Measurements from ENCODE around the gene ROBO3.

Gene ROBO3

GRCh38 chr11:124842305-124842704 is 22.9 kb upstream of the ROBO3 start:
- no peak for DNase-seq (ENCODE audit: low spot score)

- no peak for DNase-seq (ENCODE audit: low spot score)
Observed at GRCh38 chr11:124843616-124843910, 21.7 kb upstream of the ROBO3 start.

- no peak for DNase-seq (ENCODE audit: low spot score)
Observed at GRCh38 chr11:124844664-124845079, 20.6 kb upstream of the ROBO3 start.

GRCh38 chr11:124846070-124846673 is 19.1 kb upstream of the ROBO3 start:
- no peak for DNase-seq (ENCODE audit: low spot score)

GRCh38 chr11:124859171-124859570 is 6.1 kb upstream of the ROBO3 start:
- no peak for DNase-seq (ENCODE audit: low spot score)

DNA sequence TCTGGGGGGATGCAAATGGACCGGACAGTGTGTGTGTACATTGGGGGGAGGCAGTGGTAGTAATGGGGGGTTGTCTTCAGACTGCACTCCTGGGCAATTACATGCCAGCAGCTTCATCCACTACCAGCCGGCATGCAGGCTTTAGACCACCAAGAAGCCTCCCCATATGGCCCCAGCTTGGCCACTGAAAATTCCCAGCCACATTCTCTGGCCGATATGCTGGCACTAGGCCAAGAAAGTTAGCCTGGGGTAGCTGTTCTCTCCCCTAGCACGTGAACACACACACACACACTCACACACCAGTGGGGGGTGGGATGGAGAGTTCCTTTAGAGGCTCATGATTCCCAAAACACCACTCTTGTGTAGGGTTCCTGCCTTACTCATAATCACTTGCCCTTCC is 3.6 kb upstream of the ROBO3 start:
- DNase-seq (ENCODE audit: low spot score) = no peak

- no peak for DNase-seq (ENCODE audit: low spot score)
Observed at GRCh38 chr11:124863137-124863825, 2.0 kb upstream of the ROBO3 start.

- DNase-seq (ENCODE audit: low spot score) = no peak
Observed at GRCh38 chr11:124863826-124864165, 1.4 kb upstream of the ROBO3 start.

DNA sequence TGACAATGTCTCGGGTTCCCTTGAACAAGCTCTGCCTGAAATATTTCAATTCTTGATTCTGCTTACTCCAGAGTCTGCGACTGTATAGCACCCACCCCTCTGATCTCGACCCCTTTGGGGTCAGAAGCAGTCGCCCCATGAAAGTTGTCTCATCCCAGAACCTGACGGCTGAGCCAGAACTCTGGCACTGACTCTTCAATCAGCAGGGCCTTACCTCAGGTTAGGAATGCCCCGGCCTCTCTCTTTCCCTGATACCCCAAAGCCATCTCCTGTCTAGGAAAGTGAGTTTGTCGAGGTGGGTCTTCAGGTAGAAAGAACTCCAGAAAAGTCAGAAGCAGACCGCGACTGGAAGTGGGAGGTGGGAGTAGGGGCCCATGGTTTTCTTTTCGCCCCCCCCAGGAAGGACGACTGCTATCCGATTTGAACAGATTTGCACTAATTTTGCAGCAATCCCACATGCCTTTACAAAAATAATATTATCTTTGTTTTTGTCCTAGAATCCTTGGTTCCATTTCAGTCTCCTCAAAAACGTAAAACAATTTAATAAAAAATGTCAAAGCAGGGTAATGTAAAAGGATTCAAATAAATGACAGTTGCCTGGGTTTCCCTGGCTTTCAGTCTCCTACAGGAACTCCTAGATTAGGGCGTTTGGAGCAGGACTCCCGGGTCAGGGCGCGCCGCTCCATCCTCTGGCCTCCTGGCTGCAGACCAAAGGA is 898 bp upstream of the ROBO3 start:
- no peak for DNase-seq (ENCODE audit: low spot score)

GRCh38 chr11:124864892-124865180 is 396 bp upstream of the ROBO3 start:
- no peak for DNase-seq (ENCODE audit: low spot score)

GRCh38 chr11:124865902-124866851 is 945 bp downstream of the ROBO3 start:
- peak; percentile 34 for DNase-seq (ENCODE audit: low spot score)

DNA sequence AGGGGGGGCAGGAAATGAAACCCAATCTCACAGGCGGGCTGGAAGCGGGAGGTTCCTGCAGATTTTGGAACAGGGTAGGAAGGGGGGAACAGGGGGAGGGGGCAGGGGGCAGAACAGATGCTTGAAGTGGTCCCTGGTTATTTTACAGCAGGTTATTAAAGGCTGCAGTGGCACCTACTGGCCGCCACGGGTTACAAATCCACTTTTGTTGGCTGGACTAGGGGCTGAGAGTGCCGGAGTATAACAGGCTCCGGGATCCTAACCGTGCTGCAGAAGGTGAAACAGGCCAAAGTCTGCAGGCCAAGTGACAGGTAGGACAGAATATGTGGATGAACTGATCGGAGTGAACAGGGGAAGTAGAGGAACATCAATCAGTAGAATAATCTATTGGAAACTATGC is 2.5 kb downstream of the ROBO3 start:
- DNase-seq (ENCODE audit: low spot score) = no peak

GRCh38 chr11:124868331-124869274 is 3.4 kb downstream of the ROBO3 start:
- no peak for DNase-seq (ENCODE audit: low spot score)

DNA sequence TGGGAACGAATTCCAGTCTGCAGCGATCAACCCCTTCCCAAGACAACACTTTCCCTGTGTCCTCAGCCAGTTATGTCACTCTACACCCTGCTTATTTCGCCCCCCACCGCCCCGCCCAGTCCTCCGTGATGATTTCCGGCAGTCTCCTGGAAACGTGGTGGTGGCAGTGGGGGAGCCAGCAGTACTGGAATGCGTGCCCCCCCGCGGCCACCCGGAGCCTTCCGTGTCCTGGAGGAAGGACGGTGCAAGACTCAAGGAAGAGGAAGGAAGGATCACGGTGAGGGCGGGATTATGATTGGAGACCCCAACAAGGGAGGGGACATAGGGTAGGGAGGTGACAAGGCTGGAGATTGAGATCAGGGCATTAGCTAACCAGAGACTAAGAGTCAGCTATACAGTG is 4.1 kb downstream of the ROBO3 start:
- DNase-seq (ENCODE audit: low spot score) = no peak

GRCh38 chr11:124869856-124870387 is 4.7 kb downstream of the ROBO3 start:
- no peak for DNase-seq (ENCODE audit: low spot score)

DNA sequence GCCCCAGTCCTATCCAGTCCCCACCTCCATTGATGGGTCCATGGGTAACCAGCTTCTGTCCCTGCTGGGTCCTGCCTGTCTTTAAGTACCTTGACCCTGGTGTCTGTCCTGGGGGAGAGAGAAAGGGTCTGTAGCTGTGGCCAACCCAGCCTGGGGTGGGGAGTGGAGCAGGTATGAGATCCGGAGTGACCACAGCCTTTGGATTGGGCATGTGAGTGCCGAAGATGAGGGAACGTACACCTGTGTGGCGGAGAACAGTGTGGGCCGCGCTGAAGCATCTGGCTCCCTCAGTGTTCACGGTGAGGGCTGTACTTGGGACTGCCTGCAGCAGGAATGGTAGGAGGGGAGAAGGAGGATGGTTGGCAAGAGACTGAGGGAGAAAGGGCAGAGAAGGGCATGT is 5.2 kb downstream of the ROBO3 start:
- no peak for DNase-seq (ENCODE audit: low spot score)

DNA sequence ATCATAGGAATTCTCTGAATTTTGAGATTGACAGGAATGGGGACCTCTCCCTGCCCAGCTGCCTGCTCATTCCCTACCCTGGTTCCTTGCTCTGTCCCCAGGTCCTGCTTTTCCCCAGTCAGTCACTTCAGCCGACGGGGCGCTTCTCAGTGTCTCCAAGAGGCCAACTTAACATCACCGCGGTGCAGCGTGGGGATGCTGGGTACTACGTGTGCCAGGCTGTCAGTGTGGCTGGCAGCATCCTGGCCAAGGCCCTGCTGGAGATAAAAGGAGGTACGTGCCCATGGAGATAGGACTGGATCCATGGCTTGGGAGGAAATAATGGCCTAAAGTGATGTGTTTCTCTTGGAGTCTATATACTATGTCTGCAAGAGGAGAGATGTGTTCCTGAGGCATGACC is 7.0 kb downstream of the ROBO3 start:
- DNase-seq (ENCODE audit: low spot score) = no peak

- no peak for DNase-seq (ENCODE audit: low spot score)
Observed at GRCh38 chr11:124872741-124873140, 7.5 kb downstream of the ROBO3 start.

GRCh38 chr11:124873951-124874350 is 8.7 kb downstream of the ROBO3 start:
- no peak for DNase-seq (ENCODE audit: low spot score)

- no peak for DNase-seq (ENCODE audit: low spot score)
Observed at GRCh38 chr11:124874571-124875255, 9.5 kb downstream of the ROBO3 start.

- DNase-seq (ENCODE audit: low spot score) = no peak
Observed at GRCh38 chr11:124875401-124875800, 10.2 kb downstream of the ROBO3 start.
